Right forelimb (tissue), 1 donor: ENCODE results near the gene SMIM36.
"Not testable (repeated sequence)": the region's sequence is repeated elsewhere in the genome, so short reads cannot be mapped to it uniquely, and the experiment has no call there.

Experiments
- DNase-seq: peaks from one replicate; pipeline ENCODE4 v3.0.0-alpha.2; 2018

The SMIM36 gene

GRCh38 chr17:55433029-55433628, 78.1 kb downstream of the SMIM36 start:
- no peak for DNase-seq

- no peak for DNase-seq
Measured at GRCh38 chr17:55432358-55433028, 78.8 kb downstream of the SMIM36 start.

- not testable (repeated sequence) for DNase-seq
Measured at GRCh38 chr17:55431914-55432313, 79.3 kb downstream of the SMIM36 start.

- DNase-seq, result no peak
Measured at GRCh38 chr17:55430541-55431288, 80.5 kb downstream of the SMIM36 start.

- no peak for DNase-seq
Measured at GRCh38 chr17:55427587-55427882, 83.7 kb downstream of the SMIM36 start.

GRCh38 chr17:55426851-55427586, 84.2 kb downstream of the SMIM36 start:
- no peak for DNase-seq

GRCh38 chr17:55424893-55425540, 86.2 kb downstream of the SMIM36 start:
- DNase-seq, result no peak

GRCh38 chr17:55423535-55423934, 87.7 kb downstream of the SMIM36 start:
- DNase-seq, result no peak

- not testable (repeated sequence) for DNase-seq
Measured at GRCh38 chr17:55422828-55423164, 88.5 kb downstream of the SMIM36 start.

GRCh38 chr17:55421179-55421934, 89.9 kb downstream of the SMIM36 start, which contains the start of gene MMD:
MMD (minus strand) TSS chr17:55421835; CDS start chr17:55421695, 140 bp downstream.
- no peak for DNase-seq

GRCh38 chr17:55420776-55421178, 90.5 kb downstream of the SMIM36 start:
- peak; percentile 59 for DNase-seq

GRCh38 chr17:55420067-55420775, 91.0 kb downstream of the SMIM36 start:
- no peak for DNase-seq

GRCh38 chr17:55418369-55419268, 92.6 kb downstream of the SMIM36 start:
- no peak for DNase-seq

- no peak for DNase-seq
Measured at GRCh38 chr17:55417411-55418268, 93.6 kb downstream of the SMIM36 start.

GRCh38 chr17:55416470-55417052, 94.7 kb downstream of the SMIM36 start:
- DNase-seq, result no peak

GRCh38 chr17:55416000-55416399, 95.3 kb downstream of the SMIM36 start:
- DNase-seq, result no peak

- DNase-seq, result no peak
Measured at GRCh38 chr17:55414983-55415382, 96.3 kb downstream of the SMIM36 start.

GRCh38 chr17:55413825-55414489, 97.3 kb downstream of the SMIM36 start:
- DNase-seq, result no peak
